K562 (cell line): ENCODE results near the gene MRPL48. TPM values are rescaled to one million over a fixed set of nuclear protein-coding genes. Genes with fewer than 3 reads are reported as not detected.
A peak's percentile ranks its signal among the peaks of the same experiment; 100 is the strongest.

Experiments
- BCL6 ChIP-seq: fragments of 250-450 bp; sonication (Bioruptor Pico); IDR thresholded peaks from 2 replicates; pipeline ENCODE4 v1.4.0; 2020
- BRD9 ChIP-seq: fragments of 450-650 bp; IDR thresholded peaks from 2 replicates; pipeline ENCODE4 v1.6.1; 2018; ENCODE audit warnings: low read depth; ENCODE audit not compliant: partially characterized antibody
- DMBX1 ChIP-seq: fragments of 250-450 bp; sonication (Bioruptor Pico); IDR thresholded peaks from 2 replicates; pipeline ENCODE4 v1.8.0; 2022; ENCODE audit warnings: inconsistent platforms, mild to moderate bottlenecking, moderate library complexity, borderline replicate concordance
- GTF2E2 ChIP-seq: fragments of 200-800 bp; sonication (Bioruptor generic); IDR thresholded peaks from 2 replicates; pipeline ENCODE4 v1.6.1; 2016; ENCODE audit warnings: missing genetic modification characterization, missing compliant biosample characterization
- ILK ChIP-seq: fragments of 450-650 bp; IDR thresholded peaks from 2 replicates; pipeline ENCODE4 v1.6.1; 2016; ENCODE audit warnings: missing genetic modification characterization, low read depth, mild to moderate bottlenecking, missing compliant biosample characterization, moderate library complexity, borderline replicate concordance
- JUN ChIP-seq, 2 experiments: sonication (generic) in 1 of 2; formaldehyde crosslinking in 1 of 2; IDR thresholded peaks; 2 replicates each; pipeline versions ENCODE4 v1.6.1 to v1.8.0; 2012 to 2022; ENCODE audit warnings: borderline replicate concordance in 2 of 2, mild to moderate bottlenecking in 2 of 2, improper control_type of control experiment in 1 of 2, low read depth in 1 of 2, low read length in 1 of 2, missing genetic modification reagents in 1 of 2
- KDM2B ChIP-seq: fragments of 250-450 bp; sonication (Bioruptor Pico); IDR thresholded peaks from 2 replicates; pipeline ENCODE4 v1.8.0; 2021; ENCODE audit warnings: mild to moderate bottlenecking, moderate library complexity
- MYC ChIP-seq, 2 experiments: fragments of 250-450 bp in 1 of 2; sonication (Bioruptor Pico) in 1 of 2; IDR thresholded peaks; 2 replicates each; pipeline versions ENCODE4 v1.5.1 to v1.6.1; 2012 to 2021; ENCODE audit warnings: low read depth in 2 of 2, borderline replicate concordance in 1 of 2, improper control_type of control experiment in 1 of 2, low read length in 1 of 2, mild to moderate bottlenecking in 1 of 2, moderate library complexity in 1 of 2
- SAFB ChIP-seq: fragments of 200-400 bp; formaldehyde crosslinking; IDR thresholded peaks from 2 replicates; pipeline ENCODE4 v1.6.1; 2017; ENCODE audit warnings: low read depth, low read length, borderline replicate concordance
- SETDB1 ChIP-seq: IDR thresholded peaks from one replicate; pipeline ENCODE4 v1.6.1; 2012; ENCODE audit warnings: low read length, control low read depth, inconsistent platforms
- TAF15 ChIP-seq: fragments of 200-400 bp; formaldehyde crosslinking; IDR thresholded peaks from 2 replicates; pipeline ENCODE4 v1.6.1; 2017; ENCODE audit warnings: mild to moderate bottlenecking, low read depth, low read length, moderate library complexity
- polyA plus RNA-seq, 8 experiments: library from polyadenylated mRNA; depleted of rRNA in 4 of 8; stranded (reverse) in 5 of 8; unstranded in 3 of 8; fragments of >200 nt; fragmentation: Nextera tagmentation in 2 of 8; fragmentation: Illumina TruSeq in 1 of 8; extraction: Ambion mirVana in 2 of 8; extraction: Trizol in 1 of 8; gene quantifications; 2 replicates each; pipeline versions ENCODE4 v1.2.1 to v1.2.3, GENCODE V29; 2011 to 2014; ENCODE audit warnings: inconsistent platforms in 1 of 8, missing spikeins in 1 of 8
- total RNA-seq, 7 experiments: library from RNA; depleted of rRNA in 6 of 7; stranded (reverse); fragments of >200 nt in 6 of 7; fragmentation: Illumina TruSeq in 2 of 7; extraction: Trizol in 2 of 7; gene quantifications; 2 replicates each; pipeline versions ENCODE4 v1.2.1 to v1.2.3, GENCODE V29; 2011 to 2021; ENCODE audit warnings: low replicate concordance in 1 of 7
- TF ChIP-seq, protein P1 (sequence below): fragments of 250-450 bp; sonication (Bioruptor Pico); IDR thresholded peaks from 2 replicates; pipeline ENCODE4 v1.5.0; 2021
- TF ChIP-seq, protein P2 (sequence below): fragments of 250-450 bp; sonication (Bioruptor Pico); IDR thresholded peaks from 2 replicates; pipeline ENCODE4 v1.8.0; 2022; ENCODE audit warnings: moderate library complexity, mild to moderate bottlenecking, inconsistent platforms
- TF ChIP-seq, protein P3 (sequence below): fragments of 450-650 bp; IDR thresholded peaks from 2 replicates; pipeline ENCODE4 v1.7.1; 2018; ENCODE audit warnings: mild to moderate bottlenecking, low read depth; ENCODE audit not compliant: partially characterized antibody
- TF ChIP-seq, protein P4 (sequence below), 2 experiments: fragments of 450-650 bp; IDR thresholded peaks; 2 replicates each; pipeline ENCODE4 v1.6.1; 2018; ENCODE audit warnings: mild to moderate bottlenecking in 2 of 2, low read depth in 1 of 2; ENCODE audit not compliant: partially characterized antibody in 2 of 2

Gene MRPL48
- total and polyA plus RNA-seq, 9 of the 15 experiments (the other 6 are each of a cell fraction or from before 2014, with no cell fraction given), result 66.0 to 237 (median 104) TPM

DNA sequence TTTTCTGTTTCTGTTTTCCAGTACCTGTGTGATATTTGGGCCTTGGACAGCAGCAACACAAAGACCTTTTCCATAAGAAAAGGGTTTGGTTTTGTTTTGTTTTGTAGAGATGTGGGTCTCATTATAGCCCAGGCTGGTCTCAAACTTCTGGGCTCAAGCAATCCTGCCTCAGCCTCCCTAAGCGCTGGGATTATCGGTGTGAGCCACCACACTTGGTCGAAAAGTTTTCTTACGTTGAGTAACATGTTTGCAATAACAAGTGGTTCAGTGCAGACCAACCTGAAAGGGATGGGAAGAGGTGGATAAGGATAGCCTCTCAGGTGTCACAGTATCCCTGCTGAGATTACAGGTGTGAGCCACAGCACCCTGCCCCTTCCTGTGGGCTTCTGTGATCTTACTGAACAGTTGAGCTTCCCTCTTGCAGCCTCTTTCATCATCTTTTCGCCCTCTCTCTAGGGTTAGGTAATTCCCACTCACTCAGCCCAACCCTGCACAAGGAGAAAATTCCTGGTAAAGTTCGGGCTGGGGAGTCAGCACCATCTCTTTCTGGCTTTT, 3.5 kb upstream of the MRPL48 start (continued):
- TF ChIP-seq, protein P1, sequence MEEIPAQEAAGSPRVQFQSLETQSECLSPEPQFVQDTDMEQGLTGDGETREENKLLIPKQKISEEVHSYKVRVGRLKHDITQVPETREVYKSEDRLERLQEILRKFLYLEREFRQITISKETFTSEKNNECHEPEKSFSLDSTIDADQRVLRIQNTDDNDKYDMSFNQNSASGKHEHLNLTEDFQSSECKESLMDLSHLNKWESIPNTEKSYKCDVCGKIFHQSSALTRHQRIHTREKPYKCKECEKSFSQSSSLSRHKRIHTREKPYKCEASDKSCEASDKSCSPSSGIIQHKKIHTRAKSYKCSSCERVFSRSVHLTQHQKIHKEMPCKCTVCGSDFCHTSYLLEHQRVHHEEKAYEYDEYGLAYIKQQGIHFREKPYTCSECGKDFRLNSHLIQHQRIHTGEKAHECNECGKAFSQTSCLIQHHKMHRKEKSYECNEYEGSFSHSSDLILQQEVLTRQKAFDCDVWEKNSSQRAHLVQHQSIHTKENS (CRISPR knock-in tag), result no peak
- TF ChIP-seq JUN (IDR thresholded peaks at IDR 0.05; ENCODE audit: borderline replicate concordance, low read depth, low read length) (peak; percentile 86), JUN (CRISPR knock-in tag; IDR thresholded peaks at IDR 0.05; ENCODE audit: borderline replicate concordance) (0 out of 2 replicates have a peak, but pooled peaks have one; percentile 34), SETDB1 (no peak), ILK (0 out of 2 replicates have a peak, but pooled peaks have one; percentile 34), MYC (IDR thresholded peaks at IDR 0.05; ENCODE audit: low read depth, low read length) (peak; percentile 69), MYC (CRISPR knock-in tag; IDR thresholded peaks at IDR 0.05; ENCODE audit: borderline replicate concordance, low read depth) (peak; percentile 64; the same call in 1 of the 2 replicates), SAFB (no peak), TAF15 (no peak), BRD9 (peak; percentile 94), KDM2B (CRISPR knock-in tag) (no peak), DMBX1 (CRISPR knock-in tag) (peak; percentile 94), GTF2E2 (tag) (0 out of 2 replicates have a peak, but pooled peaks have one; percentile 45), BCL6 (no peak; the same call in 1 of the 2 replicates)
- TF ChIP-seq, protein P2, sequence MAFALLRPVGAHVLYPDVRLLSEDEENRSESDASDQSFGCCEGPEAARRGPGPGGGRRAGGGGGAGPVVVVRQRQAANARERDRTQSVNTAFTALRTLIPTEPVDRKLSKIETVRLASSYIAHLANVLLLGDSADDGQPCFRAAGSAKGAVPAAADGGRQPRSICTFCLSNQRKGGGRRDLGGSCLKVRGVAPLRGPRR, result peak; percentile 95; the same call in 1 of the 2 replicates
- TF ChIP-seq, protein P3, sequence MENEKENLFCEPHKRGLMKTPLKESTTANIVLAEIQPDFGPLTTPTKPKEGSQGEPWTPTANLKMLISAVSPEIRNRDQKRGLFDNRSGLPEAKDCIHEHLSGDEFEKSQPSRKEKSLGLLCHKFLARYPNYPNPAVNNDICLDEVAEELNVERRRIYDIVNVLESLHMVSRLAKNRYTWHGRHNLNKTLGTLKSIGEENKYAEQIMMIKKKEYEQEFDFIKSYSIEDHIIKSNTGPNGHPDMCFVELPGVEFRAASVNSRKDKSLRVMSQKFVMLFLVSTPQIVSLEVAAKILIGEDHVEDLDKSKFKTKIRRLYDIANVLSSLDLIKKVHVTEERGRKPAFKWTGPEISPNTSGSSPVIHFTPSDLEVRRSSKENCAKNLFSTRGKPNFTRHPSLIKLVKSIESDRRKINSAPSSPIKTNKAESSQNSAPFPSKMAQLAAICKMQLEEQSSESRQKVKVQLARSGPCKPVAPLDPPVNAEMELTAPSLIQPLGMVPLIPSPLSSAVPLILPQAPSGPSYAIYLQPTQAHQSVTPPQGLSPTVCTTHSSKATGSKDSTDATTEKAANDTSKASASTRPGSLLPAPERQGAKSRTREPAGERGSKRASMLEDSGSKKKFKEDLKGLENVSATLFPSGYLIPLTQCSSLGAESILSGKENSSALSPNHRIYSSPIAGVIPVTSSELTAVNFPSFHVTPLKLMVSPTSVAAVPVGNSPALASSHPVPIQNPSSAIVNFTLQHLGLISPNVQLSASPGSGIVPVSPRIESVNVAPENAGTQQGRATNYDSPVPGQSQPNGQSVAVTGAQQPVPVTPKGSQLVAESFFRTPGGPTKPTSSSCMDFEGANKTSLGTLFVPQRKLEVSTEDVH, result peak; percentile 49
- TF ChIP-seq, protein P4, sequence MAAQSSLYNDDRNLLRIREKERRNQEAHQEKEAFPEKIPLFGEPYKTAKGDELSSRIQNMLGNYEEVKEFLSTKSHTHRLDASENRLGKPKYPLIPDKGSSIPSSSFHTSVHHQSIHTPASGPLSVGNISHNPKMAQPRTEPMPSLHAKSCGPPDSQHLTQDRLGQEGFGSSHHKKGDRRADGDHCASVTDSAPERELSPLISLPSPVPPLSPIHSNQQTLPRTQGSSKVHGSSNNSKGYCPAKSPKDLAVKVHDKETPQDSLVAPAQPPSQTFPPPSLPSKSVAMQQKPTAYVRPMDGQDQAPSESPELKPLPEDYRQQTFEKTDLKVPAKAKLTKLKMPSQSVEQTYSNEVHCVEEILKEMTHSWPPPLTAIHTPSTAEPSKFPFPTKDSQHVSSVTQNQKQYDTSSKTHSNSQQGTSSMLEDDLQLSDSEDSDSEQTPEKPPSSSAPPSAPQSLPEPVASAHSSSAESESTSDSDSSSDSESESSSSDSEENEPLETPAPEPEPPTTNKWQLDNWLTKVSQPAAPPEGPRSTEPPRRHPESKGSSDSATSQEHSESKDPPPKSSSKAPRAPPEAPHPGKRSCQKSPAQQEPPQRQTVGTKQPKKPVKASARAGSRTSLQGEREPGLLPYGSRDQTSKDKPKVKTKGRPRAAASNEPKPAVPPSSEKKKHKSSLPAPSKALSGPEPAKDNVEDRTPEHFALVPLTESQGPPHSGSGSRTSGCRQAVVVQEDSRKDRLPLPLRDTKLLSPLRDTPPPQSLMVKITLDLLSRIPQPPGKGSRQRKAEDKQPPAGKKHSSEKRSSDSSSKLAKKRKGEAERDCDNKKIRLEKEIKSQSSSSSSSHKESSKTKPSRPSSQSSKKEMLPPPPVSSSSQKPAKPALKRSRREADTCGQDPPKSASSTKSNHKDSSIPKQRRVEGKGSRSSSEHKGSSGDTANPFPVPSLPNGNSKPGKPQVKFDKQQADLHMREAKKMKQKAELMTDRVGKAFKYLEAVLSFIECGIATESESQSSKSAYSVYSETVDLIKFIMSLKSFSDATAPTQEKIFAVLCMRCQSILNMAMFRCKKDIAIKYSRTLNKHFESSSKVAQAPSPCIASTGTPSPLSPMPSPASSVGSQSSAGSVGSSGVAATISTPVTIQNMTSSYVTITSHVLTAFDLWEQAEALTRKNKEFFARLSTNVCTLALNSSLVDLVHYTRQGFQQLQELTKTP (IDR thresholded peaks at IDR 0.05; ENCODE audit: low read depth in 1 of 2, partially characterized antibody in 2 of 2), result peak in 1 of 2 experiments; percentile 46
